Uterus (tissue), 2 donors: Measurements from ENCODE around the gene ZNF319.

Experiments used
- CTCF ChIP-seq, 4 experiments: fragments of 200-600 bp in 2 of 4; fragments of 450-650 bp in 2 of 4; sonication (generic) in 2 of 4; IDR thresholded peaks; one replicate each; pipeline ENCODE4 v1.5.1; 2016 to 2019; ENCODE audit warnings: antibody characterized with exemption in 4 of 4, mild to moderate bottlenecking in 2 of 4, moderate library complexity in 1 of 4
- POLR2A ChIP-seq, 2 donors: fragments of 450-650 bp; IDR thresholded peaks; one replicate each; pipeline ENCODE4 v1.6.1; 2016; ENCODE audit warnings: antibody characterized with exemption in 2 of 2, mild to moderate bottlenecking in 1 of 2, moderate library complexity in 1 of 2

DNA sequence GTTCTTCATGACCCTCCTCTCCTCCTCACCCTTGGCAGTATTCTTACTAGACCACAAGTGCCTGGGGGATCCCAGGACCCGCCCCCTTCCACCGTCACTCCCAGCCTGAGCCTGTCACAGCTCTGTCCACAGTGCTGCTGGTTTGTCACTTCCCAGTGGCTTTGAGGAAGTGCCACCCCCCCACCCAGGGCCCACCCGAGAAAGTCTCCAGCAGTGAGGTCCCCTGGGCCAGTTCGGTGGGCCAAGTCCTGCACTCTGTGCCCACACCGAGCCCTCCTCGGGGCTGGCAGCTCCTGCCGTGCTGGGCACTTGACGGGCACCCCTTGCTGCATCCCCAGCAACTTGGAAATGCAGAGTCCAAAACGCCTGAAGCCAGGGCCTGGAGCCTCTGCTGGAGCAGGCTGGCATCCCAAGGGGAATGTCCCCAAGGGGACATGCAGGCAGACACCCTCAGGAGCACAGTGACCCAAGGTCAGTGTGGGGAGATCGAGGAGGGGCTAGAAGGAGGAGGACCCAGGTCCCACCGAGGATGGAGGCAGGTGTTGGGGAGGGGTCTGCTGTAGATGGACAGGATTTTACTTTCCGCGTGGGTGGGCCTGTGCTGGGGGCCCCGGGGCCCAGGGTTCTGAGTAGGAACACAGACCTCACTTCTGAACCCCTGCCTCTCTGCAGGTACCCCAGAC, 40.6 kb upstream of the ZNF319 start:
- TF ChIP-seq CTCF (IDR thresholded peaks at IDR 0.05) (no peak), POLR2A (IDR thresholded peaks at IDR 0.05) (no peak)
